Mammary epithelial cell (primary cell): ENCODE results near the gene CSRNP2.
A peak's percentile ranks its signal among the peaks of the same experiment; 100 is the strongest.

Experiments used
- EZH2 ChIP-seq: IDR thresholded peaks from 2 replicates; pipeline ENCODE4 v1.6.1; 2012; ENCODE audit warnings: low read length, inconsistent platforms, borderline replicate concordance
- TF ChIP-seq, protein P1 (sequence below), 2 donors: IDR thresholded peaks in 1 of 2; conservative IDR thresholded peaks in 1 of 2; 2 replicates each; pipeline ENCODE4 v1.5.1; 2011 to 2012; ENCODE audit warnings: inconsistent platforms in 2 of 2, low read length in 2 of 2, mild to moderate bottlenecking in 2 of 2, control low read depth in 1 of 2, low read depth in 1 of 2; ENCODE audit not compliant: insufficient read depth in 1 of 2; ENCODE audit errors: extremely low read depth in 1 of 2

DNA sequence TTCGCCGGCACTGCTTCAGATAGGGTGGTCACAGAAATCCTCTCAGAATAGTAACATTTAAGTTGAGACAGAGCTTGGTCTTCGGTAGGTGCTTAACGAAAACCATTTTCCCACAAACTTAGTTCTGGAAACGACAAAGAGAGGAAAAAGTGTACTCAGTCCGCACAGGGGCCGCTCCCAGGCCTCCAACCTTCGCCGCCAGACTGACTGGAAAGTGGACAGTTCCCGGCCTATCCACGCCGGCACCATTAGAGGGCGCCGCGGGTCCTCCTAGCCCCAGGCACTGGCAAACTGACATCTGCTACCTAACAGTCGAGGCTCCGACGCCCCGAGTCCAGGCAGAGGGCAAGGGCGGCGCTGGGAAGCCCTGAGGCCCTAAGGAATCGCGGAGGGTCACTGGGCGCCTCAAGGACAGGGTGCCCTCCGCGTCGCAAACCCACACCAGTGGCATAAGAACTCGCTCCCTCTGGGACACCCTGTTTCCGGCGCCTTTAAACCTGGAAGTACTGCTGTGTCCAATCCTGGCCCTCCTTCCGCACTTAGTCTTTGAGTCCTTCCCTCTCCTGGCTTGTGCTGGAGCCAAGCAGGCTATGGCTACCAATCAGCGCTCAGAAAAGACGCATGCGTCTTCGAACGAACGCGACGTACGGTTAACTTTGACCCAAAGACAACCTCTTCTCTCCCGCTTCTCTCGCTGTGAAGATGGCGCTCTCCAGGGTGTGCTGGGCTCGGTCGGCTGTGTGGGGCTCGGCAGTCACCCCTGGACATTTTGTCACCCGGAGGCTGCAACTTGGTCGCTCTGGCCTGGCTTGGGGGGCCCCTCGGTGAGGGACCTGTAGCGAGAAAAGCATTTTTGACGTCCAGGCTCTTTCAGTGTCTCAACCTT, 35.5 kb downstream of the CSRNP2 start, which contains the start of gene LETMD1:
- TF ChIP-seq, protein P1, sequence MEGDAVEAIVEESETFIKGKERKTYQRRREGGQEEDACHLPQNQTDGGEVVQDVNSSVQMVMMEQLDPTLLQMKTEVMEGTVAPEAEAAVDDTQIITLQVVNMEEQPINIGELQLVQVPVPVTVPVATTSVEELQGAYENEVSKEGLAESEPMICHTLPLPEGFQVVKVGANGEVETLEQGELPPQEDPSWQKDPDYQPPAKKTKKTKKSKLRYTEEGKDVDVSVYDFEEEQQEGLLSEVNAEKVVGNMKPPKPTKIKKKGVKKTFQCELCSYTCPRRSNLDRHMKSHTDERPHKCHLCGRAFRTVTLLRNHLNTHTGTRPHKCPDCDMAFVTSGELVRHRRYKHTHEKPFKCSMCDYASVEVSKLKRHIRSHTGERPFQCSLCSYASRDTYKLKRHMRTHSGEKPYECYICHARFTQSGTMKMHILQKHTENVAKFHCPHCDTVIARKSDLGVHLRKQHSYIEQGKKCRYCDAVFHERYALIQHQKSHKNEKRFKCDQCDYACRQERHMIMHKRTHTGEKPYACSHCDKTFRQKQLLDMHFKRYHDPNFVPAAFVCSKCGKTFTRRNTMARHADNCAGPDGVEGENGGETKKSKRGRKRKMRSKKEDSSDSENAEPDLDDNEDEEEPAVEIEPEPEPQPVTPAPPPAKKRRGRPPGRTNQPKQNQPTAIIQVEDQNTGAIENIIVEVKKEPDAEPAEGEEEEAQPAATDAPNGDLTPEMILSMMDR (conservative IDR thresholded peaks at IDR 0.05 in 1 of 2, IDR thresholded peaks at IDR 0.05 in 1 of 2; ENCODE audit: extremely low read depth in 1 of 2, insufficient read depth in 1 of 2, low read depth in 1 of 2, low read length in 2 of 2), result peak; percentile 88 to 96
- TF ChIP-seq EZH2, result no peak
